Embryonic facial prominence (tissue), 1 donor: ENCODE results near the gene CD160.
"Not testable (repeated sequence)": the region's sequence is repeated elsewhere in the genome, so short reads cannot be mapped to it uniquely, and the experiment has no call there.

Experiments used
- DNase-seq: peaks from one replicate; pipeline ENCODE4 v3.0.0-alpha.2; 2016; ENCODE audit errors: extremely low spot score

The CD160 gene

DNA sequence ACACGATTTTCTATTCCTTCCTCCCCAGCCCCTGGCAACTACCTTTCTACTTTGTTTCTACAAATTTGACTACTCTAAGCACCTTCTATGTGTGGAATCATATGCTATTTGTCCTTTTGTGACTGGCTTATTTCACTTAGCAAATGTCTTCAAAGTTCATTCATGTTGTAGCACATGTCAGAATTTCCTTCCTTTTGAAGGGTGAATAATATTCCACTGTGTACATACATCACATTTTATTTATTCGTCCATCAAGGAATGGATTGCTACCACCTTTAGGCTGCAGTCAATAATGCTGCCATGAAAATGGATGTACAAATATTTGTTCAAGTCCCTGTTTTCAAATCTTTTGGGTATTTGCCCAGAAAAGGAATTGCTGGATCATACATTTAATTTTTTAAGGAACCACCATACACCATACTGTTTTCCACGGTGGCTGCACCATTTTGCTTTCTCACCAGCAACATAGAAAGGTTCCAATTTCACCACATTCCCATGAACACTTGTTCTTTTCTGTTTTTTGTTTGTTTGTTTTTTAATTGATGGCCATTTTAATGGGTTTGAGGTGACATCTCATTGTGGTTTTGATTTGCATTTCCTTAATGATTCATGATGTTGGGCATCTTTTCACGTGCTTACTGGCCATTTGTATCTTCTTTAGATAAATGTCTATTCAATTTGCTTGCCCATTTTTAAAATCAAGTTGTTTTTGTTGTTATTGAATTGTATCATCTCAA lies 8.8 kb upstream of the CD160 start:
- no peak for DNase-seq

DNA sequence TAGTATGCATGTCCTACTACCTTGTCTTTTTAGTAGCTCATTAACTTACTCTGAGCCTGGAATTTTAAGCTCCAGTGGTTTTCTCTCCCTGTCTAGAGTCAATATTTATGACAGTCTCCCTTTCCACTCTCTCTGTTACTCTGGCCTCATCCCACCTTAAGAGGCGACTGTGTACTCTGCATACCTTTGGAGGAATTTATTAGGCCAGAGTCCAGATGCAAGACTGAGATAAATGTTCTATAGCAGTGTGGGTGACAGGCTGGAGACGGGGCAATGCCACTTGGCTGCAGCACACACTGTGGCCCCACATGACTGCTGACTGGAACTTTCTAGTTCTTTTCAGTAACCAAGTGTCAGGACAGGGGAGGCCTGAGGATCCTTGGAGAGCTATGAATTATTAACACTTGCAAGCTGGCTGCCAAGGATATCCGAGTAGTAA lies 8.1 kb upstream of the CD160 start:
- no peak for DNase-seq

DNA sequence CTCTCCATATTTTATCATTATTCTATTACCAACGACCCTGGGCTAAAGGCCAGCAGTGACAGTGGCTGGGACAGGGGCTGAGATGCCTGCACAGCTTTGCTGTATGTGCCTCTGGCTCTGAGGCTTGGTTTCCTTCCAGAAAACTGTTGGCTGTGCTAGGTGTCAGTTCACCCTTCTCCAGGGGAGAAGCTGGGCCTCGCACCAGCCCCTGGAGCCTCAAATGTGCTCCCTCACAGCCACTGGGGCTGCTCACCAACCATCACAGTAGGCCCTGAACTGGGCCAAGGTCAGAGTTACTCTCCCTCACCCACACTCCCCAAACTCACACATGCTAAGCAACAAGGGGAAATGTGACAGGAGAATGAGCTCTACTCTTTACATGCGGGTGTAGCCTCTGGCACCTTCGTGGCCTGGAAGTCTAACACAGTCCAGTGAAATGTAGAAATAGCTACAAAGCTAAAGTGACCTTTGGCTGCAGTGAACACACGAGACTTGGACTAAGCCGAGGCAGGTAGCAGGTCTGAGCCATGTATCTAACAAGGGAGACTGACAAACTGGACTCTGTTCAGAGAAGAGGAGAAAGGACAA lies 4.7 kb upstream of the CD160 start:
- DNase-seq, result no peak

DNA sequence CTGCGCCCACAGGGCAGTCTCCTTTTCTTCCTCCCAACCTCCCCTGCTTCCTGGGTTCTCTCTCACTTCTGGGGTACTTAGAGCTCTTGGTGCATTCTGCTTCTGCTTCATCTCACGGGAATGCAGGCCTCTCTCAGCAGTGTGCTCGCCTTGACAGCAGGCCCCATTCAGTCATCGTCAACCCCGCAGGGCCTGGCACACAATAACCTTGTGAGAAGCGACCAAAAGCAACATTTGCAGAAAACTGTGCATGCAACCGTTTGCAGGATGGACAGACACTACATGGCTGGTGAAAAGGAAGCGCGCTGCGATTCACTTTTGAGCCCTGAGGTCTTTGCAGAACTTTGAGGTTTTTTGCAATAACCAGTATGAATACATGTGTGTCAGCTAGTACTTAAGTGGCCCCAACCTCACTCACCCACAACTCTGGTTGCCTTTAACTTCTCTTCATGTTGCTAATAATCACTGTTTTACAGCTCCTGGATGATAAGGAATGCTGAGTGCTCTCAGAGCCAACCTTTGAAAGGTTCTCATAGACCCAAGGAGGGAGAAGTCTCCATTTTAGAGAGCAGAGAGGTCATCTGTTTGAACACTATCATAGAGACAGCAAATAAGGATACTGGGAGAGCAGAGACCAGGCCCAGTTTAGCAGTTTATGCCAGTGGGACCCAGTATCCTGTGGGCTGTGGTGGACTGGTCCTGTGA lies 2.5 kb upstream of the CD160 start:
- DNase-seq, result no peak

- no peak for DNase-seq
Measured at GRCh38 chr1:145717833-145718232, 1.5 kb upstream of the CD160 start.

GRCh38 chr1:145718465-145718864 lies 834 bp upstream of the CD160 start:
- DNase-seq, result not testable (repeated sequence)

DNA sequence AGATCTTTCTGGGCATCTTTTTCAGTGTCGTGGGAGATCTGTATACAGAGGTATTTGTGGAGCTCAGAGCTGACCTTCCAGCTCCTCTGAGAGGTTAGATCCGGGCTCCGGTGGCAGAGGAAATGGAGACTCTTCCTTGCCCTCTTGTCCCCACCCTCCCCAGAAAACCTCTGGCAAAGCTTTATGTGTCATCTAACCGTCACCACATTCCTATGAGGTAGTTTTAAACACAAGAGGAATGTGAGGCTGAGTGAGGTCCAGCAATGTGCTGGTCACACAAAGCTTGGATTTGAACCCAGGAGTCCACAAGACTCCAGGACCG lies 1.2 kb downstream of the CD160 start:
- no peak for DNase-seq

GRCh38 chr1:145720878-145721671 lies 1.8 kb downstream of the CD160 start:
- DNase-seq, result no peak

GRCh38 chr1:145726193-145726592 lies 6.9 kb downstream of the CD160 start:
- not testable (repeated sequence) for DNase-seq

- DNase-seq, result no peak
Measured at GRCh38 chr1:145729196-145729595, 9.9 kb downstream of the CD160 start.

DNA sequence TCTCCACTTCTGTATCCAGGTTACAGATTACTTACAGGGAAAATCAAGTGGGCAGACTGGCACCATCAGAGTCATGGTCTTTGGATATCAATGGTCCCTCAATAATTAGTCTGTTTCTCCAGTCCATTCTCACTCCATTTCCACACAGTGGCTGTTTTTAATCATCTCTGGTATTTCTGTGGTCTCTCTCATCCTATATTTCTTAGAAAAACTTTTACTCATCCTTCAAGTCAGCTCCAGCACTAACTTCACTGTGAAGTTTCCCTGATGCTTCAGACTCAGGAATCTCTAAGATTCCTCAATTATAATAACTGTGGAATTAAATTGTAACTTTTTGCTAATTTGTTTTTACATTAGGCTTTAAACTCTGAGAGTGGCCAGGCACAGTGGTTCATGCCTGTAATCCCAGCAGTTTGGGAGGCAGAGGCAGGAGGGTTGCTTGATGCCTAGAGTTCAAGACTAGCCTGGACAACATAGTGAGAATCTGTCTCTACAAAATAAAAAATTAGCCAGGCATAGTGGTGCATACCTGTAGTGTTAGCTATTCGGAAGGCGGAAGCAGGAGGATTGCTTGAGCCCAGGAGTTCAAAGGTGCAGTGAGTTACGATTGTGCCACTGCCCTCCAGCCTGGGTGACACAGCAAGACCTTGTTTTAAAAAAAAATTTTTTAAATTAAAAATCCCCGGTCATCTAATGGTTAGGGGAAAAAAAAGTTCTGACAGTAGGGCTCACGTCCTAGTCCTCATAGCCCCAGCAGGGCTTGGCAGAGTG lies 10.6 kb downstream of the CD160 start:
- no peak for DNase-seq

DNA sequence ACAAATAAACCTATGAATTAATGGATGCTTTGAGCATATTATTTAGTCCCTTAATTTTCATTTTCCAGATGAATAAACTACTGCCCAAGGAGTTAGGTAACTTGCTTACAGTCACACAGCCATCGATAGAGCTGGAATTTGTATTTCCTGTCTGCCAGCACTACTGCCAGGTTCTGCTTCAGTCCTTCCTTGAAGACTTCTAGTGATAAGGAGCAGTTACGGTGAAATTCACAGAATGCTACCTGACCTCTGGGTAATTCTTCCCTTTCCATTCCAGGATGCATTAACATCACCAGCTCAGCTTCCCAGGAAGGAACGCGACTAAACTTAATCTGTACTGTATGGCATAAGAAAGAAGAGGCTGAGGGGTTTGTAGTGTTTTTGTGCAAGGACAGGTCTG lies 11.2 kb downstream of the CD160 start:
- DNase-seq, result no peak

DNA sequence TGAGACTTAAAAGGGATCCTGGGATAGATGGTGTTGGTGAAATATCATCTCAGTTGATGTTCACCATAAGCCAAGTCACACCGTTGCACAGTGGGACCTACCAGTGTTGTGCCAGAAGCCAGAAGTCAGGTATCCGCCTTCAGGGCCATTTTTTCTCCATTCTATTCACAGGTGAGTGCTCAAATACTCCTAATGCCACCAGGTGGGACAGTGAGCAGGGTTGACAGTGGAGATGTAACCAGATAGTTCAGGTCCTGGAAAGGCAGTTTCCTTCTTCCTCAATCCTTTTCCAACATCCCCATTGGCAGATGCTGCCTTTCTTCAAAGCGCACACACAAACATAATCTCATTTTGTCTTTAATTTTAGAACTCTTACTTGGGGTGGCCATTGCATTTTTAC lies 11.6 kb downstream of the CD160 start:
- DNase-seq, result no peak

GRCh38 chr1:145736191-145736590 lies 16.9 kb downstream of the CD160 start:
- no peak for DNase-seq

- no peak for DNase-seq
Measured at GRCh38 chr1:145740269-145740668, 21.0 kb downstream of the CD160 start.

- DNase-seq, result no peak
Measured at GRCh38 chr1:145747398-145748247, 28.3 kb downstream of the CD160 start.

DNA sequence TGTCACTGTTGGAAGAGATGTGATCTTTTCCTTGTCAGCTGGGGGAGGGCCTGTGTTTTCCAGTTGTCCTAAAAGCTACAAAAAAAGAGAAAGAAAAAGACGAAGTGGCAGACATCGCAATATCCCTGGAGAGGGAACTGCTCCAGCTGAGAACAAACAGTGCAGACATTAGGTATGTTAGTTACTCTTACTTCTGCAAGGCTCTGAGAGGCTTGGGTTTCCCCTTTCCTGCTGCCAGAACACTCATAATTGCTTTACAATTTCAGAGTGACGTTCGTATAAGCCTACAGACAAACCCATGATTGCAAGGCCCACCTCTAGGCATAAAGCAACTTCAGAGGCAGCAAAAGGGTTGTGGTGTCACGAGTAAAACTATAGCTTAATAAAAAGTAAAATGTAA lies 31.1 kb downstream of the CD160 start:
- no peak for DNase-seq

DNA sequence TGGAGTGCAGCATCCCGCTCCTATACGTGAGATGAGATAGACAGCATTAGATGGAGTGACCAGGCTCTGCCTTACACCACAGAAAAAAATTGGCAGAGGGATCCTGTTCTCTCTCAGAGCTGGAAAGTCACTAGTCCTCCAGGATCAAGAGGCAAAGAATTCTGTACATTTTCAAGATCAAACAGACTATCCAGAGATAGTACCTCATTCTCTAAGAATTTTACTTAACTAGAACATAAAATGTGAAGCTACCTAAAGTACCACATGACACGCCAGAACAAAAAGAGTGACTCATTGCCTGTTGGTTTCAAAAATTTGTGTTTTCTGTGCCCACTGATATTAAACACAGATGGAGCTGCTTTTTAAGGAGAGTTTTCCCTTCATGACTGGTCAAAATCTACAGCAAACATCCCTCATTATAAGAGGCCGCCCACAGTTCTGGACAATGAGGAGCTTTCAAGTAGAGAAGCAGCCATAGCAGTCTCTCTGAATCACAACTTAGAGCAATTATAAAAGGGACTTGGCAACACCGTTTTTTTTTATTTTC lies 32.3 kb downstream of the CD160 start:
- no peak for DNase-seq

DNA sequence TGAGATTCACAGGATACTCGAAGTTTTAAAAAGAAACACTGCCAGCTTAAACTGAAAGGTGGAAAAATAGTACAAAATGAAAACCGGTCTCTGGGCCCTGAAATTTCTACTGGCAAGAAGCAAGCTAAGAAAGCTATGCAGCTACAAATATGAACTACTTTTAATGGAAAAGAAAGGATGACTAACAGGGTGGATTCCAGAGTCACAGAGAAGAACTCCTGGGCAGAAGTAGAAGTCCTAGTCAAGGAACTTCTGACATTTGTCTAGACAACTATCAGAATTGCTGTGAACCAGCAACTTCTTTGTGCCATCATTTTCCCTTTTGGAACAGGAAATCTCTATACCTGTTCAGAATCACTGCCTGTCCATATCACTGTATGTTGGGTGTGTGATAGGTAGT lies 38.1 kb downstream of the CD160 start:
- no peak for DNase-seq

GRCh38 chr1:145758116-145758515 lies 38.8 kb downstream of the CD160 start:
- DNase-seq, result no peak
